Fibroblast of mammary gland (primary cell): ENCODE data around the gene MRPS31.

Source experiments
- DNase-seq: peaks from one replicate; pipeline ENCODE4 v3.0.0-alpha.2; 2010; ENCODE audit warnings: low read depth
- H3K4me3 ChIP-seq: 2 replicates; pipeline ENCODE4 v1.5.1; 2011; ENCODE audit warnings: low read depth, mild to moderate bottlenecking, low read length, moderate library complexity; ENCODE audit not compliant: control insufficient read depth
- TF ChIP-seq, protein P1 (sequence below): conservative IDR thresholded peaks from 2 replicates; pipeline ENCODE4 v1.5.1; 2011; ENCODE audit warnings: low read depth, low read length, inconsistent platforms; ENCODE audit not compliant: control insufficient read depth, insufficient read depth

MRPS31 gene

GRCh38 chr13:40765602-40766001, 5.4 kb downstream of the MRPS31 start:
- no peak for DNase-seq
- H3K4me3 ChIP-seq: no peak overlapping the region

GRCh38 chr13:40764587-40765403, 6.2 kb downstream of the MRPS31 start:
- DNase-seq: peak; percentile 57
- no peak overlapping the region for H3K4me3 ChIP-seq
- TF ChIP-seq, protein P1, sequence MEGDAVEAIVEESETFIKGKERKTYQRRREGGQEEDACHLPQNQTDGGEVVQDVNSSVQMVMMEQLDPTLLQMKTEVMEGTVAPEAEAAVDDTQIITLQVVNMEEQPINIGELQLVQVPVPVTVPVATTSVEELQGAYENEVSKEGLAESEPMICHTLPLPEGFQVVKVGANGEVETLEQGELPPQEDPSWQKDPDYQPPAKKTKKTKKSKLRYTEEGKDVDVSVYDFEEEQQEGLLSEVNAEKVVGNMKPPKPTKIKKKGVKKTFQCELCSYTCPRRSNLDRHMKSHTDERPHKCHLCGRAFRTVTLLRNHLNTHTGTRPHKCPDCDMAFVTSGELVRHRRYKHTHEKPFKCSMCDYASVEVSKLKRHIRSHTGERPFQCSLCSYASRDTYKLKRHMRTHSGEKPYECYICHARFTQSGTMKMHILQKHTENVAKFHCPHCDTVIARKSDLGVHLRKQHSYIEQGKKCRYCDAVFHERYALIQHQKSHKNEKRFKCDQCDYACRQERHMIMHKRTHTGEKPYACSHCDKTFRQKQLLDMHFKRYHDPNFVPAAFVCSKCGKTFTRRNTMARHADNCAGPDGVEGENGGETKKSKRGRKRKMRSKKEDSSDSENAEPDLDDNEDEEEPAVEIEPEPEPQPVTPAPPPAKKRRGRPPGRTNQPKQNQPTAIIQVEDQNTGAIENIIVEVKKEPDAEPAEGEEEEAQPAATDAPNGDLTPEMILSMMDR: no peak

More at GRCh38 chr13:40765602-40766001, 5.4 kb downstream of the MRPS31 start:
- TF ChIP-seq, protein P1: no peak

DNA sequence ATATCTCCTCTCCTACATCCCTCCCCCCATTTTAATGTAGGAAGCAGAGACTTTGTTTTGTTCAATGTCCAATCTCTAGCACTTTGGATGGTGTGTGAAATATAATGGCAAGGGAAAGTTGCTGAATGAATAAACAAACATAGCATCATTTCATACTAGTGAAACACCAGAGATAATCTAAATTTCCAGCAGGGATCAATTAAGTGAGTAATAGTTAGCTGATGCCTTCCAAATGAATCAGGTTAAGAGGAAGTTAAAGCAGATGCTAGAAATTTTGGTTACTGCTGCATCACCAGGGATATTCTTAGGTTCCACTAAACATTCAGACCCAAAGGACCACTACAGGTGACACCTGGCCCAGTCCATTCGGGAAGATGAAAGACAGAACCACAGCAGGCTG, 8.1 kb downstream of the MRPS31 start:
- TF ChIP-seq, protein P1: no peak
- no peak overlapping the region for H3K4me3 ChIP-seq
- peak; percentile 77 for DNase-seq

GRCh38 chr13:40758811-40759210, 12.2 kb downstream of the MRPS31 start:
- DNase-seq: no peak
- TF ChIP-seq, protein P1: no peak
- H3K4me3 ChIP-seq: no peak overlapping the region

DNA sequence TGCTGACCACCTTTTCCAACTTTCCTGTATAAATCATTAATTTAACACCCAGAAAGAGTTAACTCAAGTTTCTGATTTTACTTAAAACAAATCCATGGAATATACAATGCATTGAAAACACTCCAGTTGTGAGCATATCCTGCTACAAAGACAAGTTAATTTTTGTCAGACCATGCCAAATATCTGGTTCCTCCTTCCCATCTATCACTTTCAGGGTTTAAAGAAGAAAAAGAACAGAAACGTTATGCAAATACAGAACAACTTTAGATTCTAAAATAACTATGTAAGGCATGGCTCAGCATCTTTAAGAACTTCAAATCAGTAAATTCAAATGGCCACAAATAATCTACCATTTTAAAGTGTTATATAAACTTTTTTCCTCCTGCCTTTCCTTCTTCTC, 14.9 kb downstream of the MRPS31 start:
- H3K4me3 ChIP-seq: no peak overlapping the region
- TF ChIP-seq, protein P1: no peak
- DNase-seq: no peak

DNA sequence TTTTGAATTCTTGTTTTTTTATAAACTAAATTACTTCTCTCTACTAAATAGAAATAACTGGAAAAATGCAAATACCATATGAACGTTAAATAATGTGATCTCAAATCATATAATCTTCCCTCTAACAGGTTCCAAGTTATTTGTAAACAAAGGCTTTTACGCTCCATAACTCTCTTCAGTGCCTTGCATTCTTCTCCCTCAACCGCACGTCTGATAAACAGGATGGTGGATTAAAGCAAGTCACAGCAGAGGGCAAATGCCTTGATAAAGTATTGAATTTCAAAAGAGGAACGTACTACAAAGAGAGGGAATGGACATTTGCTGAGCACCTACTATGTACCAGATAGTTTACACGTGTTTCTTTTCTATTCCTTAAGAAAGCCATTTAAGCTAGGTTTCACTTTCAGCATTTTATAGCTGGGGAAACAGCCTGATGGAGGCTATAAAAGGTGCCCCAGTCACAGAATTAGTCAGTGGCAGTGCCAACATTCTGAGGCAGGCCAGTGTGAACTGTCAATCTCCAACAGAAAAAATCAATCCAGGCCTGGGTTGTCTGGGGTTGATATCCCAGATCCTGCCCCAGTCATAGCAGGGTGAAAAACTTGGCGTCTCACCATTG, 15.8 kb downstream of the MRPS31 start:
- TF ChIP-seq, protein P1: no peak
- DNase-seq: no peak
- H3K4me3 ChIP-seq: no peak overlapping the region
